Uterus (tissue), 4 donors: ENCODE measurements around the gene RAC2. TPM values are rescaled to one million over a fixed set of nuclear protein-coding genes. Genes with fewer than 3 reads are reported as not detected.
A peak's percentile ranks its signal among the peaks of the same experiment; 100 is the strongest.

Source experiments
- DNase-seq, 2 donors: peaks; one replicate each; pipeline ENCODE4 v3.0.0-alpha.2; 2019 to 2020
- H3K27ac ChIP-seq, 2 donors: fragments of 200-600 bp; sonication (generic); 1 replicate in 1 of 2; 2 replicates in 1 of 2; pipeline ENCODE4 v1.5.1; 2016 to 2018
- H3K27me3 ChIP-seq, 2 donors: fragments of 200-600 bp; sonication (generic); one replicate each; pipeline ENCODE4 v1.5.1; 2018 to 2019; ENCODE audit warnings: control low read depth in 1 of 2
- H3K36me3 ChIP-seq, 2 donors: fragments of 200-600 bp; sonication (generic); one replicate each; pipeline ENCODE4 v1.5.1; 2019; ENCODE audit warnings: control low read depth in 1 of 2
- H3K4me1 ChIP-seq, 2 donors: fragments of 200-600 bp; sonication (generic); one replicate each; pipeline ENCODE4 v1.5.1; 2018 to 2019; ENCODE audit warnings: control low read depth in 1 of 2
- H3K4me3 ChIP-seq, 2 donors: fragments of 200-600 bp; sonication (generic); 1 replicate in 1 of 2; 2 replicates in 1 of 2; pipeline ENCODE4 v1.5.1; 2018 to 2019; ENCODE audit warnings: mild to moderate bottlenecking in 1 of 2
- H3K9me3 ChIP-seq, 2 donors: fragments of 200-600 bp; sonication (generic); one replicate each; pipeline ENCODE4 v1.5.1; 2019; ENCODE audit warnings: control low read depth in 1 of 2
- CTCF ChIP-seq, 4 experiments: fragments of 200-600 bp in 2 of 4; fragments of 450-650 bp in 2 of 4; sonication (generic) in 2 of 4; IDR thresholded peaks; one replicate each; pipeline ENCODE4 v1.5.1; 2016 to 2019; ENCODE audit warnings: antibody characterized with exemption in 4 of 4, mild to moderate bottlenecking in 2 of 4, moderate library complexity in 1 of 4
- POLR2A ChIP-seq, 2 donors: fragments of 450-650 bp; IDR thresholded peaks; one replicate each; pipeline ENCODE4 v1.6.1; 2016; ENCODE audit warnings: antibody characterized with exemption in 2 of 2, mild to moderate bottlenecking in 1 of 2, moderate library complexity in 1 of 2
- intact Hi-C: fragments of 100-400 bp; cut with DNase I; formaldehyde crosslinking; loops from one replicate; pipeline ENCODE4 v1.15.1; 2023; ENCODE audit warnings: low total_unique reads
- total RNA-seq, 4 donors: library from RNA; depleted of rRNA in 3 of 4; stranded (reverse); fragments of >200 nt in 3 of 4; gene quantifications; one replicate each; pipeline versions ENCODE4 v1.1.0 to v1.2.4, GENCODE V29; 2014 to 2023
- donor health status: DM: yes; HTN: yes; CAD: no.

RAC2 gene
- total RNA-seq, 4 donors from 2014 or later, result 2.4 to 6.7 (median 4.5) TPM

- TF ChIP-seq POLR2A (IDR thresholded peaks at IDR 0.05) (no peak), CTCF (IDR thresholded peaks at IDR 0.05) (no peak)
- Histone ChIP-seq H3K4me3 (no peak overlapping the region), H3K4me1 (no peaks in the 10 kb centered on the region), H3K27ac (no peak overlapping the region), H3K27me3 (no peaks in the 10 kb centered on the region), H3K9me3 (no peaks in the 10 kb centered on the region), H3K36me3 (no peaks in the 10 kb centered on the region)
- no peak for DNase-seq
- intact Hi-C loops, result no loop called here
Measured at GRCh38 chr22:37215890-37216289, 28.2 kb downstream of the RAC2 start.

- intact Hi-C loops, result no loop called here
- H3K27me3 ChIP-seq, result no peaks in the 10 kb centered on the region
- DNase-seq, result no peak
Measured at GRCh38 chr22:37214731-37215030, 29.4 kb downstream of the RAC2 start.

GRCh38 chr22:37213941-37214730 lies 29.9 kb downstream of the RAC2 start:
- H3K36me3 ChIP-seq, result no peaks in the 10 kb centered on the region
- no peaks in the 10 kb centered on the region for H3K9me3 ChIP-seq
- no peak for DNase-seq
- H3K27me3 ChIP-seq, result no peaks in the 10 kb centered on the region
- H3K27ac ChIP-seq, result no peak overlapping the region
- TF ChIP-seq POLR2A (IDR thresholded peaks at IDR 0.05), result no peak
- no peak for TF ChIP-seq CTCF (IDR thresholded peaks at IDR 0.05)
- H3K4me3 ChIP-seq, result no peak overlapping the region
- intact Hi-C loops, result no loop called here
- no peaks in the 10 kb centered on the region for H3K4me1 ChIP-seq

More at GRCh38 chr22:37214731-37215030, 29.4 kb downstream of the RAC2 start:
- Histone ChIP-seq H3K36me3 (no peaks in the 10 kb centered on the region), H3K9me3 (no peaks in the 10 kb centered on the region), H3K4me3 (no peak overlapping the region), H3K27ac (no peak overlapping the region), H3K4me1 (no peaks in the 10 kb centered on the region)
- no peak for TF ChIP-seq CTCF (IDR thresholded peaks at IDR 0.05)
- no peak for TF ChIP-seq POLR2A (IDR thresholded peaks at IDR 0.05)

GRCh38 chr22:37213218-37213855 lies 30.7 kb downstream of the RAC2 start:
- Histone ChIP-seq H3K4me1 (no peaks in the 10 kb centered on the region), H3K9me3 (no peaks in the 10 kb centered on the region), H3K27me3 (no peaks in the 10 kb centered on the region), H3K27ac (no peak overlapping the region), H3K4me3 (no peak overlapping the region), H3K36me3 (no peaks in the 10 kb centered on the region)
- intact Hi-C loops, result no loop called here
- TF ChIP-seq CTCF (IDR thresholded peaks at IDR 0.05) (no peak), POLR2A (IDR thresholded peaks at IDR 0.05) (no peak)
- DNase-seq, result no peak

GRCh38 chr22:37212174-37212906 lies 31.7 kb downstream of the RAC2 start, which contains the start of gene SSTR3:
SSTR3 (minus strand) TSS chr22:37212477; CDS start chr22:37207803, 4,674 bp downstream.
- intact Hi-C loops, result no loop called here

More at GRCh38 chr22:37212174-37212906, 31.7 kb downstream of the RAC2 start, which contains the start of gene SSTR3:
- no peaks in the 10 kb centered on the region for H3K4me1 ChIP-seq
- H3K36me3 ChIP-seq, result no peaks in the 10 kb centered on the region
- TF ChIP-seq POLR2A (IDR thresholded peaks at IDR 0.05) (no peak), CTCF (IDR thresholded peaks at IDR 0.05) (no peak)
- peak within 1 kb of the TSS in 1 of 2 donors; percentile 49 for H3K27ac ChIP-seq
- peak within 1 kb of the TSS; percentile 0 to 6 for H3K4me3 ChIP-seq
- H3K9me3 ChIP-seq, result no peaks in the 10 kb centered on the region
- peak in 1 of 2 donors; percentile 56 for DNase-seq
- no peaks in the 10 kb centered on the region for H3K27me3 ChIP-seq
